Brain microvascular endothelial cell (primary cell): Measurements from ENCODE around the gene IRF9.

Experiments
- DNase-seq: peaks from one replicate; pipeline ENCODE4 v3.0.0-alpha.2; 2020
- H3K27ac ChIP-seq: fragments of 250-450 bp; sonication (Bioruptor Pico); 2 replicates; pipeline ENCODE4 v1.5.1; 2020; ENCODE audit warnings: mild to moderate bottlenecking, moderate library complexity
- H3K27me3 ChIP-seq: fragments of 250-450 bp; sonication (Bioruptor Pico); replicated peaks from 2 replicates; pipeline ENCODE4 v1.5.1; 2020; ENCODE audit warnings: mild to moderate bottlenecking
- H3K36me3 ChIP-seq: fragments of 250-450 bp; sonication (Bioruptor Pico); replicated peaks from 2 replicates; pipeline ENCODE4 v1.5.1; 2020; ENCODE audit warnings: mild to moderate bottlenecking
- H3K4me3 ChIP-seq: 2 replicates; pipeline ENCODE4 v1.5.1; 2011; ENCODE audit warnings: low read depth, mild to moderate bottlenecking, control low read depth, low read length, moderate library complexity
- CTCF ChIP-seq: IDR thresholded peaks from 2 replicates; pipeline ENCODE4 v1.5.1; 2011; ENCODE audit warnings: low read depth, mild to moderate bottlenecking, moderate library complexity, low read length, control low read depth, inconsistent platforms; ENCODE audit errors: missing control alignments
- in situ Hi-C: cut with HindIII; loops from 2 replicates; pipeline ENCODE4 v1.10.0; 2017; ENCODE audit warnings: low sequenced_read_pairs, low pct_ligation_motif_present

The IRF9 gene

GRCh38 chr14:24160850-24161804, at the start of gene IRF9:
IRF9 (plus strand) TSS chr14:24161265; CDS start chr14:24162145, 880 bp downstream.
- peaks cover 70% of the 10 kb centered on the region for H3K36me3 ChIP-seq
- H3K4me3 ChIP-seq: peak within 1 kb of the TSS; percentile 79
- peak; percentile 94 for DNase-seq
- in situ Hi-C loops: no loop called here
- H3K27me3 ChIP-seq: no peaks in the 10 kb centered on the region
- peak; percentile 94 for TF ChIP-seq CTCF
- peak within 1 kb of the TSS; percentile 88 for H3K27ac ChIP-seq

- Histone ChIP-seq H3K27ac (peak overlapping the region; percentile 95), H3K36me3 (no peaks in the 10 kb centered on the region), H3K27me3 (no peaks in the 10 kb centered on the region), H3K4me3 (peak overlapping the region; percentile 63)
- in situ Hi-C loops: no loop called here
- no peak for DNase-seq
- no peak for TF ChIP-seq CTCF
Measured at GRCh38 chr14:24113379-24113800, 47.7 kb upstream of the IRF9 start.

GRCh38 chr14:24113801-24114531, 47.1 kb upstream of the IRF9 start:
- peak; percentile 86 for DNase-seq
- TF ChIP-seq CTCF: no peak
- H3K36me3 ChIP-seq: no peaks in the 10 kb centered on the region
- no peaks in the 10 kb centered on the region for H3K27me3 ChIP-seq
- peak overlapping the region; percentile 95 for H3K27ac ChIP-seq
- in situ Hi-C loops: no loop called here
- peak overlapping the region; percentile 63 for H3K4me3 ChIP-seq

GRCh38 chr14:24114532-24115421, 46.3 kb upstream of the IRF9 start, which contains the start of the genes DCAF11 and NRL:
DCAF11 (plus strand) TSS chr14:24114777; CDS start chr14:24115595, 818 bp downstream.
NRL (minus strand) TSS chr14:24114949; CDS start chr14:24082848, 32,101 bp downstream.
- H3K27ac ChIP-seq: peak within 1 kb of the TSS; percentile 95
- peak; percentile 99 for DNase-seq
- no peaks in the 10 kb centered on the region for H3K27me3 ChIP-seq
- TF ChIP-seq CTCF: no peak
- H3K36me3 ChIP-seq: peaks cover 5% of the 10 kb centered on the region
- peak within 1 kb of the TSS; percentile 63 for H3K4me3 ChIP-seq
- in situ Hi-C loops: no loop called here

- no peak for TF ChIP-seq CTCF
- no peak for DNase-seq
- no peaks in the 10 kb centered on the region for H3K27me3 ChIP-seq
- H3K36me3 ChIP-seq: peaks cover 6% of the 10 kb centered on the region
- in situ Hi-C loops: no loop called here
- peak overlapping the region; percentile 63 for H3K4me3 ChIP-seq
- peak overlapping the region; percentile 95 for H3K27ac ChIP-seq
Measured at GRCh38 chr14:24115422-24116127, 45.5 kb upstream of the IRF9 start.
